ENCODE data around the gene RNF125. TPM values are rescaled to one million over a fixed set of nuclear protein-coding genes. Genes with fewer than 3 reads are reported as not detected.

RNF125 gene
- total and polyA plus RNA-seq, 4 donors, result 1.6 to 5.7 (median 3.6) TPM

DNA sequence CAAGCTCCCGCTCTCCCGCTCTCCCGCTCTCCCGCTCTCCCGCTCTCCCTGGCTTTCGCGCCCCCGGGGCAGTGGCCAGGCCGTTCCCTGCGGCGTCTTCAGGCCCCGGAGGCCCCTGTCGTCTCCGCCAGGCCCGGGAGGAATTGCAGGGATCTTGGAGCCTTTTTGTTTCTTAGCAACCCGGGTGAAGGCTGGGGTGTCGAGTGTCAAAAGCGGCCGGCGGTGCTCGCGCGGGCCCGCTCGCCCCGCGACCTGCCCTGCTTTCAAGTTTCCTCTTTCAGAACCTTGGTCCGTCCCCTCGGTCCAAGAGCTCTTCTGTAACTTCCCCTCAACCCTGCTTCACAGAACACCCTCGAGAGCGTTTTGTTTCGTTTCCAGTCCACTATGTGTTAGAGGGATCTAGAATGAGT lies 74.5 kb downstream of the RNF125 start:
- H3K36me3 ChIP-seq (ENCODE audit: control insufficient read depth in 4 of 4, insufficient read depth in 3 of 4, low read depth in 1 of 4, low read length in 3 of 4), result peaks cover 0 to 4% (median 0%) of the 10 kb centered on the region in 4 donors
- DNase-seq (ENCODE audit: low spot score), result peak; percentile 51
- no peaks in the 10 kb centered on the region for H3K27me3 ChIP-seq (ENCODE audit: control insufficient read depth in 4 of 4, insufficient read depth in 4 of 4, low read length in 3 of 4)
- H3K27ac ChIP-seq (ENCODE audit: low read depth in 1 of 2, low read length in 2 of 2), result peak overlapping the region; percentile 98 to 99
- peak overlapping the region; percentile 76 to 96 (median 89) for H3K4me3 ChIP-seq (ENCODE audit: low read depth in 1 of 3, low read length in 3 of 3)
- TF ChIP-seq, protein P1, sequence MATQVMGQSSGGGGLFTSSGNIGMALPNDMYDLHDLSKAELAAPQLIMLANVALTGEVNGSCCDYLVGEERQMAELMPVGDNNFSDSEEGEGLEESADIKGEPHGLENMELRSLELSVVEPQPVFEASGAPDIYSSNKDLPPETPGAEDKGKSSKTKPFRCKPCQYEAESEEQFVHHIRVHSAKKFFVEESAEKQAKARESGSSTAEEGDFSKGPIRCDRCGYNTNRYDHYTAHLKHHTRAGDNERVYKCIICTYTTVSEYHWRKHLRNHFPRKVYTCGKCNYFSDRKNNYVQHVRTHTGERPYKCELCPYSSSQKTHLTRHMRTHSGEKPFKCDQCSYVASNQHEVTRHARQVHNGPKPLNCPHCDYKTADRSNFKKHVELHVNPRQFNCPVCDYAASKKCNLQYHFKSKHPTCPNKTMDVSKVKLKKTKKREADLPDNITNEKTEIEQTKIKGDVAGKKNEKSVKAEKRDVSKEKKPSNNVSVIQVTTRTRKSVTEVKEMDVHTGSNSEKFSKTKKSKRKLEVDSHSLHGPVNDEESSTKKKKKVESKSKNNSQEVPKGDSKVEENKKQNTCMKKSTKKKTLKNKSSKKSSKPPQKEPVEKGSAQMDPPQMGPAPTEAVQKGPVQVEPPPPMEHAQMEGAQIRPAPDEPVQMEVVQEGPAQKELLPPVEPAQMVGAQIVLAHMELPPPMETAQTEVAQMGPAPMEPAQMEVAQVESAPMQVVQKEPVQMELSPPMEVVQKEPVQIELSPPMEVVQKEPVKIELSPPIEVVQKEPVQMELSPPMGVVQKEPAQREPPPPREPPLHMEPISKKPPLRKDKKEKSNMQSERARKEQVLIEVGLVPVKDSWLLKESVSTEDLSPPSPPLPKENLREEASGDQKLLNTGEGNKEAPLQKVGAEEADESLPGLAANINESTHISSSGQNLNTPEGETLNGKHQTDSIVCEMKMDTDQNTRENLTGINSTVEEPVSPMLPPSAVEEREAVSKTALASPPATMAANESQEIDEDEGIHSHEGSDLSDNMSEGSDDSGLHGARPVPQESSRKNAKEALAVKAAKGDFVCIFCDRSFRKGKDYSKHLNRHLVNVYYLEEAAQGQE (IDR thresholded peaks at IDR 0.05), result peak; percentile 69
- no peak for TF ChIP-seq RXRA (IDR thresholded peaks at IDR 0.05)
- WGBS, result under 1% methylated on average over 32 of the region's 32 CpGs
- H3K4me1 ChIP-seq (ENCODE audit: control insufficient read depth in 4 of 4, insufficient read depth in 4 of 4, low read length in 3 of 4), result peaks cover 7 to 45% (median 34%) of the 10 kb centered on the region in 4 donors
- H3K9me3 ChIP-seq (ENCODE audit: control insufficient read depth in 4 of 4, low read length in 3 of 4), result no peaks in the 10 kb centered on the region
- H3K9ac ChIP-seq (ENCODE audit: low read depth in 1 of 2, low read length in 2 of 2), result peak overlapping the region; percentile 34 to 74

DNA sequence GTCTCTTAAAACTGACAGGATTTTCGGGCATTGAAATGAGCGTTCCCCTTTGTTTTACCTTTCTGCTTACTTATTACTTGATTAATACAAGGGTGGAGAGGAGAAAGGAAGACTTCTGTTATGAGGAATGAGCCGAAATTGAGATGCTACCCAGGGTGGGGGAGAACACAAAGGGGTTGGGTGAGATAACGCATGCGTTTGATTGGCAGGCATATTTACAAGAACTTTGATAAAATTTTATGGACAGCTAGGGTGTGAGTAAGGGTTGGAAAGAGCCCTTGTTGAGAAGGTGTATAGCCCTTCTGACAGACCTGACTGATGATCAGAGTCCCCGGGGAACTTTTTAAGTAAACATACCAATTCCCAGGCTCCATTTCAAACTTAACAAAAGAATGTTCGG lies 74.9 kb downstream of the RNF125 start:
- peak in 1 of 2 donors; percentile 9 for TF ChIP-seq HNF4A (conservative IDR thresholded peaks at IDR 0.05)
- TF ChIP-seq EGR1 (IDR thresholded peaks at IDR 0.05; ENCODE audit: low read depth in 2 of 2), result no peak
- TF ChIP-seq, protein P2, sequence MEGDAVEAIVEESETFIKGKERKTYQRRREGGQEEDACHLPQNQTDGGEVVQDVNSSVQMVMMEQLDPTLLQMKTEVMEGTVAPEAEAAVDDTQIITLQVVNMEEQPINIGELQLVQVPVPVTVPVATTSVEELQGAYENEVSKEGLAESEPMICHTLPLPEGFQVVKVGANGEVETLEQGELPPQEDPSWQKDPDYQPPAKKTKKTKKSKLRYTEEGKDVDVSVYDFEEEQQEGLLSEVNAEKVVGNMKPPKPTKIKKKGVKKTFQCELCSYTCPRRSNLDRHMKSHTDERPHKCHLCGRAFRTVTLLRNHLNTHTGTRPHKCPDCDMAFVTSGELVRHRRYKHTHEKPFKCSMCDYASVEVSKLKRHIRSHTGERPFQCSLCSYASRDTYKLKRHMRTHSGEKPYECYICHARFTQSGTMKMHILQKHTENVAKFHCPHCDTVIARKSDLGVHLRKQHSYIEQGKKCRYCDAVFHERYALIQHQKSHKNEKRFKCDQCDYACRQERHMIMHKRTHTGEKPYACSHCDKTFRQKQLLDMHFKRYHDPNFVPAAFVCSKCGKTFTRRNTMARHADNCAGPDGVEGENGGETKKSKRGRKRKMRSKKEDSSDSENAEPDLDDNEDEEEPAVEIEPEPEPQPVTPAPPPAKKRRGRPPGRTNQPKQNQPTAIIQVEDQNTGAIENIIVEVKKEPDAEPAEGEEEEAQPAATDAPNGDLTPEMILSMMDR (IDR thresholded peaks at IDR 0.05; ENCODE audit: low read depth, low read length, missing input control), result no peak
- no peak for TF ChIP-seq YY1 (IDR thresholded peaks at IDR 0.05)
- no peak for TF ChIP-seq TAF1 (conservative IDR thresholded peaks at IDR 0.05)
- no peak for TF ChIP-seq HNF4G (IDR thresholded peaks at IDR 0.05)
- Histone ChIP-seq H3K36me3 (ENCODE audit: control insufficient read depth in 4 of 4, insufficient read depth in 3 of 4, low read depth in 1 of 4, low read length in 3 of 4) (peaks cover 0 to 4% (median 0%) of the 10 kb centered on the region in 4 donors), H3K9me3 (ENCODE audit: control insufficient read depth in 4 of 4, low read length in 3 of 4) (no peaks in the 10 kb centered on the region), H3K4me3 (ENCODE audit: low read depth in 1 of 3, low read length in 3 of 3) (peak overlapping the region; percentile 76 to 96 (median 89)), H3K27ac (ENCODE audit: low read depth in 1 of 2, low read length in 2 of 2) (peak overlapping the region; percentile 98 to 99), H3K27me3 (ENCODE audit: control insufficient read depth in 4 of 4, insufficient read depth in 4 of 4, low read length in 3 of 4) (no peaks in the 10 kb centered on the region), H3K4me1 (ENCODE audit: control insufficient read depth in 4 of 4, insufficient read depth in 4 of 4, low read length in 3 of 4) (peaks cover 7 to 45% (median 34%) of the 10 kb centered on the region in 4 donors), H3K9ac (ENCODE audit: low read depth in 1 of 2, low read length in 2 of 2) (peak overlapping the region; percentile 34 to 74)
- 6% methylated on average over 7 of the region's 7 CpGs for WGBS
- DNase-seq (ENCODE audit: low spot score), result no peak

DNA sequence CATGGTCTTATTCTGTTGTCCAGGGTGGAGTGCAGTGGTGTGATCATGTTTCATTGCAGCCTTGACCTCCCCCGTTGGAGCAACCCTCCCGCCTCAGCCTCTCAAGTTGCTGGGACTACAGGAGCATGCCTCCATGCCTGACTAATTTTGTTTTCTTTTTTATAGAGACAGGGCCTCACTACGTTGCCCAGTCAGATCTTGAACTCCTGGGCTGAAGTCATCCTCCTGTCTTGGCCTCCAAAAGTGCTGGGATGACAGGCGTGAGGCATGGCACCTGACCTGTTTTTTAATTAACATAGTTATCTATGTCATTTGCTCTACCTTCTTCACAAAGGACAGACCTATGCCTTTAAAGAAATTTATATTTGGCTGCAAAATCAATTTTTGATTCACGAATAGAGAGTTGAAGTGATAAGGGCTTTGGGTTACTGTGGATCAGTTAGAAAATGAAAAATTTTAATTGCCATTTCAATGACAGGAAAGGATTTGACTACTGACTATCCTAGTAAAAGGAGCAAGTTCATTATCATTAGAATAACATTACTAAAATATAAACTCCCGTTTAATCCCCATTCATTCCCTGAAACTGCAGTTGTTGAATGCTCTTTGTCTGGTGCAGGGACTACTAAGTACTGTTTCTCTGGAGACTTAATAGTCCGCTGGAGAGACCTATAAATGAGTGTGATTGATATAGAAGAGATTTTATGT lies 76.7 kb downstream of the RNF125 start:
- 74% methylated on average over 7 of the region's 7 CpGs for WGBS
- no peak for DNase-seq (ENCODE audit: low spot score)
- Histone ChIP-seq H3K27me3 (ENCODE audit: control insufficient read depth in 4 of 4, insufficient read depth in 4 of 4, low read length in 3 of 4) (no peaks in the 10 kb centered on the region), H3K4me3 (ENCODE audit: low read depth in 1 of 3, low read length in 3 of 3) (no peak overlapping the region), H3K27ac (ENCODE audit: low read depth in 1 of 2, low read length in 2 of 2) (peak overlapping the region in 1 of 2 donors; percentile 5), H3K36me3 (ENCODE audit: control insufficient read depth in 4 of 4, insufficient read depth in 3 of 4, low read depth in 1 of 4, low read length in 3 of 4) (peaks cover 0 to 4% (median 0%) of the 10 kb centered on the region in 4 donors), H3K4me1 (ENCODE audit: control insufficient read depth in 4 of 4, insufficient read depth in 4 of 4, low read length in 3 of 4) (peaks cover 10 to 54% (median 36%) of the 10 kb centered on the region in 4 donors), H3K9ac (ENCODE audit: low read depth in 1 of 2, low read length in 2 of 2) (no peak overlapping the region), H3K9me3 (ENCODE audit: control insufficient read depth in 4 of 4, low read length in 3 of 4) (no peaks in the 10 kb centered on the region)
- no peak for TF ChIP-seq RAD21 (IDR thresholded peaks at IDR 0.05)
- TF ChIP-seq, protein P2 (IDR thresholded peaks at IDR 0.05; ENCODE audit: low read depth, low read length, missing input control), result no peak
